Activated CD4-positive, alpha-beta memory T cell treated with anti-CD3 and anti-CD28 coated beads, Interleukin-2, amount 10 ng/mL, durations not matched to agents 7 days and 5 days (primary cell): ENCODE data around the gene SERGEF. TPM values are rescaled to one million over a fixed set of nuclear protein-coding genes. Genes with fewer than 3 reads are reported as not detected.
A peak's percentile ranks its signal among the peaks of the same experiment; 100 is the strongest.
"Not testable (repeated sequence)": the region's sequence is repeated elsewhere in the genome, so short reads cannot be mapped to it uniquely, and the experiment has no call there.

Experiments
- CTCF ChIA-PET: fragments of 350-600 bp; sonication (Branson Sonifier 250); formaldehyde crosslinking; loops from one replicate; lab custom pipeline; 2021; ENCODE audit warnings: antibody characterized with exemption, inconsistent platforms; lab: Charles Lee
- POLR2A ChIA-PET: fragments of 350-600 bp; sonication (Branson Sonifier 250); formaldehyde crosslinking; loops from one replicate; lab custom pipeline; 2021; ENCODE audit warnings: antibody characterized with exemption; lab: Charles Lee
- DNase-seq: peaks from one replicate; pipeline ENCODE4 v3.0.0-alpha.2; 2020
- H3K27ac Mint-ChIP-seq: one replicate; pipeline ENCODE4 v1.8.0; 2021; ENCODE audit warnings: mild to moderate bottlenecking, mixed read lengths
- H3K27me3 Mint-ChIP-seq: one replicate; pipeline ENCODE4 v1.8.0; 2021; ENCODE audit warnings: mixed read lengths
- H3K36me3 Mint-ChIP-seq: one replicate; pipeline ENCODE4 v1.8.0; 2021; ENCODE audit warnings: low read depth, mixed read lengths
- H3K4me1 Mint-ChIP-seq: one replicate; pipeline ENCODE4 v1.8.0; 2021; ENCODE audit warnings: mixed read lengths
- H3K4me3 Mint-ChIP-seq: one replicate; pipeline ENCODE4 v1.8.0; 2021; ENCODE audit warnings: mild to moderate bottlenecking, mixed read lengths
- H3K9me3 Mint-ChIP-seq: one replicate; pipeline ENCODE4 v1.8.0; 2021; ENCODE audit warnings: mixed read lengths
- total RNA-seq, 2 experiments: library from RNA; stranded (reverse); gene quantifications; one replicate each; pipeline ENCODE4 v1.2.3, GENCODE V29; 2021

The SERGEF gene
- total RNA-seq, 2 experiments from 2014 or later: 33.9 to 34.2 TPM

- POLR2A ChIA-PET: interaction anchor here (0.6 to 2.2 kb wide), 10 partner anchors 9 to 1102 kb away, joined by 3 to 18 read pairs (median 4); partner anchors contain the start of genes PIK3C2A and SAAL1
- CTCF ChIA-PET: interaction anchor here (0.7 to 2.3 kb wide), 6 partner anchors 9 to 92 kb away, joined by 3 to 10 read pairs (median 4); partner anchors contain the start of gene SAAL1
- peak overlapping the region; percentile 92 for H3K27ac Mint-ChIP-seq
- H3K4me3 Mint-ChIP-seq: peak overlapping the region; percentile 99
- H3K4me1 Mint-ChIP-seq: peaks cover 32% of the 10 kb centered on the region
- no peaks in the 10 kb centered on the region for H3K36me3 Mint-ChIP-seq
- H3K27me3 Mint-ChIP-seq: no peaks in the 10 kb centered on the region
- peak; percentile 17 for DNase-seq
- H3K9me3 Mint-ChIP-seq: no peaks in the 10 kb centered on the region
These were observed 1.1 kb upstream of the SERGEF start for GRCh38 chr11:18013790-18014507.

- H3K9me3 Mint-ChIP-seq: no peaks in the 10 kb centered on the region
- no peaks in the 10 kb centered on the region for H3K27me3 Mint-ChIP-seq
These were observed 533 bp downstream of the SERGEF start for GRCh38 chr11:18012122-18012905.

GRCh38 chr11:18011633-18012032 is 1.2 kb downstream of the SERGEF start:
- peak overlapping the region; percentile 71 for H3K27ac Mint-ChIP-seq
- no peaks in the 10 kb centered on the region for H3K9me3 Mint-ChIP-seq
- H3K4me3 Mint-ChIP-seq: peak overlapping the region; percentile 99
- no peak for DNase-seq
- H3K4me1 Mint-ChIP-seq: peaks cover 32% of the 10 kb centered on the region
- H3K36me3 Mint-ChIP-seq: peaks cover 2% of the 10 kb centered on the region
- POLR2A ChIA-PET: no interaction called here
- CTCF ChIA-PET: interaction anchor here (0.6 kb wide), 1 partner anchor 78 kb away, joined by 3 read pairs; no protein-coding TSS in a partner anchor
- no peaks in the 10 kb centered on the region for H3K27me3 Mint-ChIP-seq

More at GRCh38 chr11:18012122-18012905, 533 bp downstream of the SERGEF start:
- peak; percentile 28 for DNase-seq
- H3K36me3 Mint-ChIP-seq: no peaks in the 10 kb centered on the region
- CTCF ChIA-PET: interaction anchor here (0.6 to 2.3 kb wide), 5 partner anchors 18 to 94 kb away, joined by 3 to 9 read pairs (median 3); partner anchors contain the start of gene SAAL1
- peaks cover 32% of the 10 kb centered on the region for H3K4me1 Mint-ChIP-seq
- peak overlapping the region; percentile 71 for H3K27ac Mint-ChIP-seq
- POLR2A ChIA-PET: interaction anchor here (0.6 to 2.2 kb wide), 5 partner anchors 13 to 621 kb away, joined by 3 to 18 read pairs (median 5); partner anchors contain the start of genes SAAL1 and SPTY2D1
- H3K4me3 Mint-ChIP-seq: peak overlapping the region; percentile 99

- Mint-ChIP-seq H3K27me3 (no peaks in the 10 kb centered on the region), H3K4me3 (no peak overlapping the region), H3K4me1 (peaks cover 32% of the 10 kb centered on the region), H3K27ac (no peak overlapping the region), H3K36me3 (peaks cover 5% of the 10 kb centered on the region), H3K9me3 (no peaks in the 10 kb centered on the region)
- DNase-seq: no peak
- ChIA-PET CTCF (interaction anchor here (2.1 kb wide), 1 partner anchor 95 kb away, joined by 7 read pairs; the partner anchor contains the start of gene SAAL1), POLR2A (no interaction called here)
These were observed 1.8 kb downstream of the SERGEF start for GRCh38 chr11:18010977-18011586.

DNA sequence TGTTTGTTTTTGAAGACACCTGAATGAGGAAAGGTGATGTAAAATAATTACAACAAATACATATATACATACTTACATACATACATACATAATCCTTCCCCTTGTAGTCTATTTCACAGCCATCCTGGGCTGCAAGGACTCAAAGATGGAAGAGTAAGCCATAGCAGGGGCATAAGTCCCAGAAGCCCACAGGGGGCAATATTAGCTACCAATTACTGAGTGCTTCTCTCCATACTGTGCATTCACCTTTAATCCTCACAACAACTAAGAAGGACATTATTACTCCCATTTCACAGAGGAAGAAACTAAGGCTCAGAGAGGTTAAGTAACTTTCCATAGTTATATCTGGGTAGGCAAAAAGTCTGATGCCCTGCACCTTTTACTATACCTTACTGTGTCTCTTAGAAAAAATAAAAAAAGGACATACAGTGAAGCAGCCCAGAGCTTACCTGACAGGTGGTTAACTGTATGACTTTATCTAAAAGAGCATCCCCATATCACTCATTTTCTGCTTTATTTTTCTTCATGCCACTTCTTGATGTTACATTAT is 2.7 kb downstream of the SERGEF start:
- Mint-ChIP-seq H3K27ac (no peak overlapping the region), H3K9me3 (no peaks in the 10 kb centered on the region), H3K36me3 (peaks cover 12% of the 10 kb centered on the region), H3K27me3 (no peaks in the 10 kb centered on the region), H3K4me1 (peaks cover 32% of the 10 kb centered on the region), H3K4me3 (no peak overlapping the region)
- CTCF ChIA-PET: interaction anchor here (2.1 kb wide), 1 partner anchor 96 kb away, joined by 7 read pairs; the partner anchor contains the start of gene SAAL1
- DNase-seq: no peak
- POLR2A ChIA-PET: interaction anchor here (1.3 kb wide), 1 partner anchor 96 kb away, joined by 5 read pairs; the partner anchor contains the start of gene SAAL1

DNA sequence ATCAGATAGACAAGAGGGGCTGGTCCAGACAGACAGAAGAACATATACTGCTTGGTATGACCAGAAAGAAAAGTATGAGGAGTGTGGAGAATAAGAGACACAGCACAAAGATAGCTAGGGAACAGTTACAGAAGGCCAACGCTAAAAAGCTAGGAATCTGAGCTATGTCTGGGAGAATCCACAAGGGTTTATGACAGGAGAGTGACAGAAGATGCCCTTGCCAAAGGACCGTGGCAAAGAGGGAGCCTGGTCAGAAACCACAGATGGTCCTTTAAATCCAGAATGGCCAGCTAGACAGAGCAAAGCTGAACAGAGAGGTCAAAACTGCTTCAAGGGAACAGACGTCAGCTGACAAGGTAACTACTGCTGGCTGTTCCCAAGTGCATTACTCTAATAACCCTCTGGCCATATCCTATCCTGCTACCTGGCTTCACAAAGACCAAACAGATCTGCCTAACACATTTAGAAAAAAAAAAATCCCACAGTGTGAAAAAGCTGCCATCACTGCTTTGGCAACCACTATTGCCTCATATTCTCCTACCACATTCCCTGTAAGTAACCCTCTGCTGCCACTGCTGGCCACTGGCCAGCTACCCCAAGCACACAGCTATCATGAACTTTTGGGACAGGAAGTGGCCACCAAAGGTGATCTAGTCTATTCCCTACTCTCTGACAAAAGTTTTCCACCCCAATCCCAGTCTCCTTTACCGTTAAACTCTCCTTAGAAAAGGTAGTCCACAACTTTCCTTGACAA is 7.3 kb downstream of the SERGEF start:
- CTCF ChIA-PET: interaction anchor here (1.2 kb wide), 1 partner anchor 14 kb away, joined by 3 read pairs; no protein-coding TSS in a partner anchor
- Mint-ChIP-seq H3K36me3 (peaks cover 29% of the 10 kb centered on the region), H3K4me1 (peaks cover under 1% of the 10 kb centered on the region), H3K4me3 (no peak overlapping the region), H3K9me3 (no peaks in the 10 kb centered on the region), H3K27ac (no peak overlapping the region), H3K27me3 (no peaks in the 10 kb centered on the region)
- POLR2A ChIA-PET: interaction anchor here (0.8 kb wide), 1 partner anchor 10 kb away, joined by 3 read pairs; no protein-coding TSS in a partner anchor
- DNase-seq: no peak

DNA sequence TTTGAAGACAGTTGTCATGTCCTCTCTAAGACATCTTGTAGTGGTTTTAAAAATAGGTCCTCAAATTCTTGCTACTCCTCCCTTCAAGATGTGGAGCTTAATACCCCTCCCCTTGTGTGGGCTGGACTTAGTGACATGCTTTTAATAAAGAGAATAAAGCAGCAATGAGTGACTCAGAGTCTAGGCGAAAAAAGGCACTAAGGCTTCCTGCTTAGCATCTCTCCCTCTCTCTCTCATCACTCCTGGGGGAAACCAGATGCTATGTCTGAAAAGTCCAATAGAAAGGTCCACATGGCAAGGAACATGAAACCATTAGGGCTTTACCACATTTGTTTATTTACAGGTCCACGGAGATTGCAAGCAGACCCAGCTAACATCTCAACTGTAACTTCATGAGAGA is 11.7 kb downstream of the SERGEF start:
- H3K4me3 Mint-ChIP-seq: no peak overlapping the region
- DNase-seq: no peak
- H3K36me3 Mint-ChIP-seq: peaks cover 33% of the 10 kb centered on the region
- no peaks in the 10 kb centered on the region for H3K27me3 Mint-ChIP-seq
- CTCF ChIA-PET: interaction anchor here (1.0 to 2.2 kb wide), 2 partner anchors 10 to 22 kb away, joined by 3 to 9 read pairs; no protein-coding TSS in a partner anchor
- POLR2A ChIA-PET: no interaction called here
- H3K27ac Mint-ChIP-seq: no peak overlapping the region
- no peaks in the 10 kb centered on the region for H3K9me3 Mint-ChIP-seq
- no peaks in the 10 kb centered on the region for H3K4me1 Mint-ChIP-seq

GRCh38 chr11:18000760-18001159 is 12.1 kb downstream of the SERGEF start:
- H3K27me3 Mint-ChIP-seq: no peaks in the 10 kb centered on the region
- H3K9me3 Mint-ChIP-seq: no peaks in the 10 kb centered on the region
- CTCF ChIA-PET: interaction anchor here (1.3 to 2.2 kb wide), 3 partner anchors 10 to 22 kb away, joined by 4 to 9 read pairs (median 4); no protein-coding TSS in a partner anchor
- POLR2A ChIA-PET: no interaction called here
- no peak for DNase-seq
- no peak overlapping the region for H3K4me3 Mint-ChIP-seq
- H3K4me1 Mint-ChIP-seq: no peaks in the 10 kb centered on the region
- H3K36me3 Mint-ChIP-seq: peaks cover 31% of the 10 kb centered on the region
- H3K27ac Mint-ChIP-seq: no peak overlapping the region

- H3K9me3 Mint-ChIP-seq, H3K4me1 Mint-ChIP-seq, DNase-seq, H3K4me3 Mint-ChIP-seq, H3K27ac Mint-ChIP-seq, H3K27me3 Mint-ChIP-seq: not testable (repeated sequence)
- H3K36me3 Mint-ChIP-seq: peaks cover 31% of the 10 kb centered on the region
- ChIA-PET CTCF (interaction anchor here (1.3 to 2.2 kb wide), 3 partner anchors 9 to 21 kb away, joined by 4 to 9 read pairs (median 4); no protein-coding TSS in a partner anchor), POLR2A (interaction anchor here (1.0 kb wide), 1 partner anchor 14 kb away, joined by 4 read pairs; no protein-coding TSS in a partner anchor)
These were observed 12.7 kb downstream of the SERGEF start for GRCh38 chr11:18000128-18000527.

- CTCF ChIA-PET: interaction anchor here (0.9 to 3.4 kb wide), 4 partner anchors 21 to 116 kb away, joined by 3 to 27 read pairs (median 5); partner anchors contain the start of gene SAAL1
- H3K4me1 Mint-ChIP-seq: no peaks in the 10 kb centered on the region
- no peak overlapping the region for H3K4me3 Mint-ChIP-seq
- no peaks in the 10 kb centered on the region for H3K27me3 Mint-ChIP-seq
- no peak overlapping the region for H3K27ac Mint-ChIP-seq
- no peak for DNase-seq
- no peaks in the 10 kb centered on the region for H3K9me3 Mint-ChIP-seq
- H3K36me3 Mint-ChIP-seq: peaks cover 17% of the 10 kb centered on the region
- POLR2A ChIA-PET: no interaction called here
These were observed 19.9 kb downstream of the SERGEF start for GRCh38 chr11:17992916-17993315.

GRCh38 chr11:17991783-17992433 is 20.9 kb downstream of the SERGEF start:
- POLR2A ChIA-PET: no interaction called here
- H3K36me3 Mint-ChIP-seq: peaks cover 24% of the 10 kb centered on the region

More at GRCh38 chr11:17991783-17992433, 20.9 kb downstream of the SERGEF start:
- H3K4me1 Mint-ChIP-seq: no peaks in the 10 kb centered on the region
- CTCF ChIA-PET: interaction anchor here (0.9 to 3.4 kb wide), 11 partner anchors 8 to 393 kb away, joined by 3 to 27 read pairs (median 4); partner anchors contain the start of gene SAAL1
- no peak overlapping the region for H3K27ac Mint-ChIP-seq
- H3K27me3 Mint-ChIP-seq: no peaks in the 10 kb centered on the region
- H3K9me3 Mint-ChIP-seq: no peaks in the 10 kb centered on the region
- no peak overlapping the region for H3K4me3 Mint-ChIP-seq
- DNase-seq: peak; percentile 58
